ENCODE results near the gene USP28. TPM values are rescaled to one million over a fixed set of nuclear protein-coding genes. Genes with fewer than 3 reads are reported as not detected.
"Not testable (repeated sequence)": the region's sequence is repeated elsewhere in the genome, so short reads cannot be mapped to it uniquely, and the experiment has no call there.

USP28 gene
- total RNA-seq, 1 experiment from 2014 or later, result 23.7 TPM

DNA sequence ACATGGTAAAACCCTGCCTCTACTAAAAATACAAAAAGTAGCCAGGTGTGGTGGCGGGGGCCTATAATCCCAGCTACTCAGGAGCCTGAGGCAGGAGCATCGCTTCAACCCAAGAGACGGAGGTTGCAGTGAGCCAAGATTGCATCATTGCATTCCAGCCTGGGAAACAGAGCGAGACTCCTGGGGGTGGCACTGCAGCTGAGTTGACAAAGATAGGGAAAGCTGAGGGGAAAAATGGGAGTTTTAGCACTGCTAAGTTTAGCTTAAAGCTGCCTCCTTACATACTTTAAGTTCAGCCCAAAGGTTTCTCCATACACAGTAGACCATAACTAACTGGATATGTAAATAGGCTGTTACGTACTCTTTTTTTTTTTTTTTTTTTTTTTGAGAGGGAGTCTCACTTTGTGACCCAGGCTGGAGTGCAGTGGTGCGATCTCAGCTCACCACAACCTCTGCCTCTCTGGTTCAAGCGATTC is 9.0 kb upstream of the USP28 start:
- Histone ChIP-seq H3K27me3 (replicated peaks; ENCODE audit: insufficient read depth, low read depth, low read length, poor library complexity) (no peaks in the 10 kb centered on the region), H3K9me3 (ENCODE audit: low read depth, low read length, poor library complexity, severe bottlenecking) (no peaks in the 10 kb centered on the region), H3K36me3 (ENCODE audit: insufficient read depth, low read length, poor library complexity, severe bottlenecking) (no peaks in the 10 kb centered on the region), H3K4me1 (ENCODE audit: insufficient read depth, low read length, poor library complexity, severe bottlenecking) (no peaks in the 10 kb centered on the region), H3K4me3 (ENCODE audit: low read depth, low read length, poor library complexity, severe bottlenecking) (no peak overlapping the region), H3K27ac (ENCODE audit: low read depth, low read length, poor library complexity, severe bottlenecking) (no peak overlapping the region)
- intact Hi-C loops (cut with micrococcal nuclease; ENCODE audit: unreplicated experiment), result no loop called here
- no TSS peak for BruUV-seq (replicated peaks)
- DNase-seq (ENCODE audit: low spot score), result no peak
- no peak for TF ChIP-seq EZH2 (IDR thresholded peaks at IDR 0.05; ENCODE audit: borderline replicate concordance, low read depth, low read length, poor library complexity, severe bottlenecking)
- TF ChIP-seq, protein P1, sequence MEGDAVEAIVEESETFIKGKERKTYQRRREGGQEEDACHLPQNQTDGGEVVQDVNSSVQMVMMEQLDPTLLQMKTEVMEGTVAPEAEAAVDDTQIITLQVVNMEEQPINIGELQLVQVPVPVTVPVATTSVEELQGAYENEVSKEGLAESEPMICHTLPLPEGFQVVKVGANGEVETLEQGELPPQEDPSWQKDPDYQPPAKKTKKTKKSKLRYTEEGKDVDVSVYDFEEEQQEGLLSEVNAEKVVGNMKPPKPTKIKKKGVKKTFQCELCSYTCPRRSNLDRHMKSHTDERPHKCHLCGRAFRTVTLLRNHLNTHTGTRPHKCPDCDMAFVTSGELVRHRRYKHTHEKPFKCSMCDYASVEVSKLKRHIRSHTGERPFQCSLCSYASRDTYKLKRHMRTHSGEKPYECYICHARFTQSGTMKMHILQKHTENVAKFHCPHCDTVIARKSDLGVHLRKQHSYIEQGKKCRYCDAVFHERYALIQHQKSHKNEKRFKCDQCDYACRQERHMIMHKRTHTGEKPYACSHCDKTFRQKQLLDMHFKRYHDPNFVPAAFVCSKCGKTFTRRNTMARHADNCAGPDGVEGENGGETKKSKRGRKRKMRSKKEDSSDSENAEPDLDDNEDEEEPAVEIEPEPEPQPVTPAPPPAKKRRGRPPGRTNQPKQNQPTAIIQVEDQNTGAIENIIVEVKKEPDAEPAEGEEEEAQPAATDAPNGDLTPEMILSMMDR (conservative IDR thresholded peaks at IDR 0.05; ENCODE audit: low read depth, low read length), result no peak
- ChIA-PET POLR2A (ENCODE audit: low non-redundant PET) (interaction anchor here (0.6 kb wide), 1 partner anchor 290 kb away, joined by 3 read pairs; no protein-coding TSS in a partner anchor), CTCF (interaction anchor here (1.0 kb wide), 1 partner anchor 12 kb away, joined by 7 read pairs; no protein-coding TSS in a partner anchor)

DNA sequence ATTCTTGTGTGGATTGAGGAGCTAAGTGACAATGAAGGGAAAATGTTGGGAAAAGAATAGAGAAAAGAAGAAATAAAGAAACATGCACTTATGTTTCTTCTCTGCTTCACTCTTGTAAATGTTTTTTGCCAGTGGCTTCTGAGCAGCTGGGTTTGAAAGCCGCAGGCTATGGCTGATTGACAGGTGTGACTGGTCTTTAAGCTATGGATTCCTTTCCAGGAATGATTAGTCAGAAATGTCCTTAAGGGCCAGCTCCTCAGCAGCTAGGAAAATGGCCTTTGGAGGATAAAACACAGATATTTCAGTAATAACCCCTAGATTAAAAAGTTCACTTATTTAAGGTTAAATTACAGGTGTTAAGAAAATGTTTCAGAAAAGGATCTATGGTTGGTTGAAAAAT is 6.5 kb upstream of the USP28 start:
- DNase-seq (ENCODE audit: low spot score), result no peak
- intact Hi-C loops (cut with micrococcal nuclease; ENCODE audit: unreplicated experiment), result no loop called here
- H3K27ac ChIP-seq (ENCODE audit: low read depth, low read length, poor library complexity, severe bottlenecking), result no peak overlapping the region
- no TSS peak for BruUV-seq (replicated peaks)
- H3K9me3 ChIP-seq (ENCODE audit: low read depth, low read length, poor library complexity, severe bottlenecking), result no peaks in the 10 kb centered on the region
- CTCF ChIA-PET, result no interaction called here
- no peaks in the 10 kb centered on the region for H3K27me3 ChIP-seq (replicated peaks; ENCODE audit: insufficient read depth, low read depth, low read length, poor library complexity)
- TF ChIP-seq, protein P1 (conservative IDR thresholded peaks at IDR 0.05; ENCODE audit: low read depth, low read length), result no peak
- no peak for TF ChIP-seq EZH2 (IDR thresholded peaks at IDR 0.05; ENCODE audit: borderline replicate concordance, low read depth, low read length, poor library complexity, severe bottlenecking)
- H3K36me3 ChIP-seq (ENCODE audit: insufficient read depth, low read length, poor library complexity, severe bottlenecking), result no peaks in the 10 kb centered on the region
- H3K4me1 ChIP-seq (ENCODE audit: insufficient read depth, low read length, poor library complexity, severe bottlenecking), result no peaks in the 10 kb centered on the region
- POLR2A ChIA-PET (ENCODE audit: low non-redundant PET), result no interaction called here
- H3K4me3 ChIP-seq (ENCODE audit: low read depth, low read length, poor library complexity, severe bottlenecking), result no peak overlapping the region

DNA sequence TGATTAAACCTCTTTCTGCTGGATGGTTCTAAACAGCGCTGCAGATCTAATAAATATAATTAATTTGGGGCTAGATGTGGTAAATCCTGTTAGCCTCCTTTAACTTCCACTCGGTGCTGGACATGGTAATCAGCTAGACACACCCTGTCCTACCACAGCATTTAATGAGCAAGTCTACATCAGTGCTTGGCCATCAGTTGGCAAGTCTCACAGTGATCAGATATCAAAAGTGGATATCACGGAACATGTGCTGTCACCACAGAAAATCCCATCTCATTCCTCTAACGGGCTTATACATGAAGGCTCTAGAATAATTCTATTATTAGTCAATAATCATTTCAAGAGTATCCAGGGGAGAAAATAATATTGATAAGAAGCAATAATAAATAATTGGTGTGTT is 5.6 kb upstream of the USP28 start:
- no TSS peak for BruUV-seq (replicated peaks)
- Histone ChIP-seq H3K27me3 (replicated peaks; ENCODE audit: insufficient read depth, low read depth, low read length, poor library complexity) (no peaks in the 10 kb centered on the region), H3K4me1 (ENCODE audit: insufficient read depth, low read length, poor library complexity, severe bottlenecking) (no peaks in the 10 kb centered on the region), H3K4me3 (ENCODE audit: low read depth, low read length, poor library complexity, severe bottlenecking) (no peak overlapping the region), H3K27ac (ENCODE audit: low read depth, low read length, poor library complexity, severe bottlenecking) (no peak overlapping the region), H3K9me3 (ENCODE audit: low read depth, low read length, poor library complexity, severe bottlenecking) (no peaks in the 10 kb centered on the region), H3K36me3 (ENCODE audit: insufficient read depth, low read length, poor library complexity, severe bottlenecking) (no peaks in the 10 kb centered on the region)
- ChIA-PET POLR2A (ENCODE audit: low non-redundant PET) (no interaction called here), CTCF (no interaction called here)
- intact Hi-C loops (cut with micrococcal nuclease; ENCODE audit: unreplicated experiment), result no loop called here
- TF ChIP-seq EZH2 (IDR thresholded peaks at IDR 0.05; ENCODE audit: borderline replicate concordance, low read depth, low read length, poor library complexity, severe bottlenecking), result no peak
- TF ChIP-seq, protein P1 (conservative IDR thresholded peaks at IDR 0.05; ENCODE audit: low read depth, low read length), result no peak
- no peak for DNase-seq (ENCODE audit: low spot score)

DNA sequence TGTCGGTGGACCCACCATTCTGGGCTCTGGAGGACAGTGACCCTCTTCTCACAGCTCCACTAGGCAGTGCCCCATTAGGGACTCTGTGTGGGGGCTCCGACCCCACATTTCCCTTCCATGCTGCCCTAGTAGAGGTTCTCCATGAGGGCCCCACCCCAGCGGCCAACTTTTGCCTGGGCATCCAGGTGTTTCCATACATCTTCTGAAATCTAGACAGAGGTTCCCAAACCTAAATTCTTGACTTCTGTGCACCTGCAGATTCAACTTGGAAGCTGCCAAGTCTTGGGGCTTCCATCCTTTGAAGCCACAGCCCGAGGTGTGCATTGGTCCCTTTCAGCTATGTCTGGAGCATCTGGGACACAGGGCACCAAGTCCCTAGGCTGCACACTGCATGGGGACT is 4.1 kb upstream of the USP28 start:
- POLR2A ChIA-PET (ENCODE audit: low non-redundant PET); DNase-seq (ENCODE audit: low spot score); intact Hi-C loops (cut with micrococcal nuclease; ENCODE audit: unreplicated experiment); H3K4me1 ChIP-seq (ENCODE audit: insufficient read depth, low read length, poor library complexity, severe bottlenecking); H3K27ac ChIP-seq (ENCODE audit: low read depth, low read length, poor library complexity, severe bottlenecking); H3K36me3 ChIP-seq (ENCODE audit: insufficient read depth, low read length, poor library complexity, severe bottlenecking); BruUV-seq (replicated peaks); H3K9me3 ChIP-seq (ENCODE audit: low read depth, low read length, poor library complexity, severe bottlenecking); H3K4me3 ChIP-seq (ENCODE audit: low read depth, low read length, poor library complexity, severe bottlenecking); CTCF ChIA-PET; H3K27me3 ChIP-seq (replicated peaks; ENCODE audit: insufficient read depth, low read depth, low read length, poor library complexity): not testable (repeated sequence)
